MCF 10A (cell line): ENCODE results near the gene RIMS3. TPM values are rescaled to one million over a fixed set of nuclear protein-coding genes. Genes with fewer than 3 reads are reported as not detected.

ENCODE experiments used
- BruUV-seq: library from RNA; stranded (reverse); fragments of 400-500 nt; replicated peaks from 2 replicates; lab custom pipeline; 2021; lab: Mats Ljungman, UMichigan
- CTCF ChIA-PET: fragments of 300-600 bp; sonication (Branson Sonifier 250); formaldehyde crosslinking; extraction: SDS; loops from one replicate; lab custom pipeline; 2021; ENCODE audit warnings: antibody characterized with exemption, inconsistent platforms; lab: Yijun Ruan, JAX
- POLR2A ChIA-PET: fragments of 300-600, 350-650 bp; sonication (Branson Sonifier 250); formaldehyde crosslinking; extraction: SDS; loops from one replicate; lab custom pipeline; 2020; ENCODE audit warnings: antibody characterized with exemption, inconsistent platforms; lab: Yijun Ruan, JAX
- DNase-seq: peaks from one replicate; pipeline ENCODE4 v3.0.0-alpha.2; 2018; ENCODE audit not compliant: unreplicated experiment
- H3K27ac Mint-ChIP-seq: one replicate; pipeline ENCODE4 v1.8.0; 2022; ENCODE audit warnings: mild to moderate bottlenecking, low read depth, mixed read lengths; ENCODE audit not compliant: unreplicated experiment
- H3K27me3 Mint-ChIP-seq: one replicate; pipeline ENCODE4 v1.8.0; 2022; ENCODE audit warnings: mixed read lengths; ENCODE audit not compliant: insufficient read depth, unreplicated experiment
- H3K36me3 Mint-ChIP-seq: one replicate; pipeline ENCODE4 v1.8.0; 2022; ENCODE audit warnings: mild to moderate bottlenecking, moderate library complexity, mixed read lengths; ENCODE audit not compliant: insufficient read depth, unreplicated experiment
- H3K4me1 Mint-ChIP-seq: one replicate; pipeline ENCODE4 v1.8.0; 2022; ENCODE audit warnings: mixed read lengths; ENCODE audit not compliant: insufficient read depth, unreplicated experiment
- H3K4me3 Mint-ChIP-seq: one replicate; pipeline ENCODE4 v1.8.0; 2022; ENCODE audit warnings: mild to moderate bottlenecking, moderate library complexity, mixed read lengths; ENCODE audit not compliant: unreplicated experiment
- H3K9me3 Mint-ChIP-seq: one replicate; pipeline ENCODE4 v1.8.0; 2022; ENCODE audit warnings: mixed read lengths; ENCODE audit not compliant: unreplicated experiment
- CTCF ChIP-seq: fragments of 200-600 bp; IDR thresholded peaks from one replicate; pipeline ENCODE4 v1.8.0; 2022; ENCODE audit warnings: antibody characterized with exemption, mild to moderate bottlenecking; ENCODE audit not compliant: unreplicated experiment
- intact Hi-C: fragments of 100-400 bp; cut with micrococcal nuclease; formaldehyde crosslinking; loops from 2 replicates; pipeline ENCODE4 v1.14.1; 2022
- total RNA-seq: library from RNA; stranded (reverse); gene quantifications from 2 replicates; pipeline ENCODE4 v1.2.3, GENCODE V29; 2022

RIMS3 gene
- total RNA-seq, 1 experiment from 2014 or later, result 0.58 TPM

GRCh38 chr1:40659649-40659947, 5.9 kb downstream of the RIMS3 start:
- ChIA-PET CTCF (interaction anchor here (1.2 kb wide), 1 partner anchor 10 kb away, joined by 4 read pairs; no protein-coding TSS in a partner anchor), POLR2A (interaction anchor here (0.6 kb wide), 1 partner anchor 25 kb away, joined by 3 read pairs; no protein-coding TSS in a partner anchor)
- intact Hi-C loops, result no loop called here
- Mint-ChIP-seq H3K4me1 (peaks cover 18% of the 10 kb centered on the region), H3K27ac (no peak overlapping the region), H3K36me3 (no peaks in the 10 kb centered on the region), H3K9me3 (no peaks in the 10 kb centered on the region), H3K4me3 (no peak overlapping the region), H3K27me3 (no peaks in the 10 kb centered on the region)
- no peak for DNase-seq
- no TSS peak for BruUV-seq
- TF ChIP-seq CTCF, result no peak

GRCh38 chr1:40658751-40659648, 6.5 kb downstream of the RIMS3 start:
- POLR2A ChIA-PET, result interaction anchor here (1.6 kb wide), 1 partner anchor 497 kb away, joined by 4 read pairs; the partner anchor contains the start of gene RLF
- H3K27ac Mint-ChIP-seq, result no peak overlapping the region
- no peaks in the 10 kb centered on the region for H3K9me3 Mint-ChIP-seq
- intact Hi-C loops, result no loop called here
- no peak for DNase-seq
- CTCF ChIA-PET, result interaction anchor here (1.2 kb wide), 1 partner anchor 10 kb away, joined by 4 read pairs; no protein-coding TSS in a partner anchor
- no peak overlapping the region for H3K4me3 Mint-ChIP-seq
- no TSS peak for BruUV-seq
- H3K4me1 Mint-ChIP-seq, result peaks cover 18% of the 10 kb centered on the region
- no peaks in the 10 kb centered on the region for H3K36me3 Mint-ChIP-seq
- no peaks in the 10 kb centered on the region for H3K27me3 Mint-ChIP-seq
- no peak for TF ChIP-seq CTCF

- Mint-ChIP-seq H3K4me3 (no peak overlapping the region), H3K36me3 (no peaks in the 10 kb centered on the region), H3K9me3 (no peaks in the 10 kb centered on the region), H3K27me3 (no peaks in the 10 kb centered on the region), H3K27ac (no peak overlapping the region), H3K4me1 (peaks cover 2% of the 10 kb centered on the region)
- ChIA-PET POLR2A (no interaction called here), CTCF (no interaction called here)
- intact Hi-C loops, result no loop called here
- BruUV-seq, result no TSS peak
- TF ChIP-seq CTCF, result no peak
- no peak for DNase-seq
Observed at GRCh38 chr1:40657046-40657445, 8.4 kb downstream of the RIMS3 start.

- TF ChIP-seq CTCF, result no peak
- POLR2A ChIA-PET, result no interaction called here
- Mint-ChIP-seq H3K27ac (no peak overlapping the region), H3K4me1 (no peaks in the 10 kb centered on the region), H3K36me3 (no peaks in the 10 kb centered on the region), H3K4me3 (no peak overlapping the region), H3K27me3 (no peaks in the 10 kb centered on the region), H3K9me3 (no peaks in the 10 kb centered on the region)
- BruUV-seq, result no TSS peak
- intact Hi-C loops, result no loop called here
- DNase-seq, result no peak
- CTCF ChIA-PET, result no interaction called here
Observed at GRCh38 chr1:40653851-40654537, 11.5 kb downstream of the RIMS3 start.
